Amygdala (tissue), 56 donors: ENCODE results near the gene SNED1.

Experiments
- DNase-seq, 56 donors: peaks; one replicate each; lab custom pipeline; 2025; lab: John Stamatoyannopoulos, UW

Gene SNED1

GRCh38 chr2:241072553-241073165, 74.2 kb downstream of the SNED1 start:
- no peak for DNase-seq

- DNase-seq = no peak
Measured at GRCh38 chr2:241073166-241074064, 75.0 kb downstream of the SNED1 start.

GRCh38 chr2:241074065-241074818, 75.8 kb downstream of the SNED1 start:
- DNase-seq = no peak

GRCh38 chr2:241074901-241075540, 76.6 kb downstream of the SNED1 start:
- no peak for DNase-seq

- no peak for DNase-seq
Measured at GRCh38 chr2:241080405-241081189, 82.2 kb downstream of the SNED1 start.

GRCh38 chr2:241081190-241081642, 82.8 kb downstream of the SNED1 start:
- no peak for DNase-seq

GRCh38 chr2:241081643-241082340, 83.4 kb downstream of the SNED1 start:
- DNase-seq = no peak

- DNase-seq = no peak
Measured at GRCh38 chr2:241082341-241083090, 84.1 kb downstream of the SNED1 start.

GRCh38 chr2:241083091-241083415, 84.6 kb downstream of the SNED1 start:
- DNase-seq = no peak

- DNase-seq = no peak
Measured at GRCh38 chr2:241084856-241085444, 86.5 kb downstream of the SNED1 start.

- DNase-seq = no peak
Measured at GRCh38 chr2:241087420-241088268, 89.2 kb downstream of the SNED1 start.

GRCh38 chr2:241088376-241088775, 90.0 kb downstream of the SNED1 start:
- no peak for DNase-seq

- no peak for DNase-seq
Measured at GRCh38 chr2:241088791-241089732, 90.6 kb downstream of the SNED1 start.

GRCh38 chr2:241091201-241091600, 92.8 kb downstream of the SNED1 start:
- DNase-seq = peak in 2 of 56 donors; percentile 16 to 23

GRCh38 chr2:241091734-241092445, 93.5 kb downstream of the SNED1 start:
- DNase-seq = no peak
